Measurements from ENCODE around the gene SERHL2. TPM values are rescaled to one million over a fixed set of nuclear protein-coding genes. Genes with fewer than 3 reads are reported as not detected.
"Not testable (repeated sequence)": the region's sequence is repeated elsewhere in the genome, so short reads cannot be mapped to it uniquely, and the experiment has no call there.

The SERHL2 gene
- total and polyA plus RNA-seq, 2 donors from 2014 or later: 3.1 to 4.9 TPM

DNA sequence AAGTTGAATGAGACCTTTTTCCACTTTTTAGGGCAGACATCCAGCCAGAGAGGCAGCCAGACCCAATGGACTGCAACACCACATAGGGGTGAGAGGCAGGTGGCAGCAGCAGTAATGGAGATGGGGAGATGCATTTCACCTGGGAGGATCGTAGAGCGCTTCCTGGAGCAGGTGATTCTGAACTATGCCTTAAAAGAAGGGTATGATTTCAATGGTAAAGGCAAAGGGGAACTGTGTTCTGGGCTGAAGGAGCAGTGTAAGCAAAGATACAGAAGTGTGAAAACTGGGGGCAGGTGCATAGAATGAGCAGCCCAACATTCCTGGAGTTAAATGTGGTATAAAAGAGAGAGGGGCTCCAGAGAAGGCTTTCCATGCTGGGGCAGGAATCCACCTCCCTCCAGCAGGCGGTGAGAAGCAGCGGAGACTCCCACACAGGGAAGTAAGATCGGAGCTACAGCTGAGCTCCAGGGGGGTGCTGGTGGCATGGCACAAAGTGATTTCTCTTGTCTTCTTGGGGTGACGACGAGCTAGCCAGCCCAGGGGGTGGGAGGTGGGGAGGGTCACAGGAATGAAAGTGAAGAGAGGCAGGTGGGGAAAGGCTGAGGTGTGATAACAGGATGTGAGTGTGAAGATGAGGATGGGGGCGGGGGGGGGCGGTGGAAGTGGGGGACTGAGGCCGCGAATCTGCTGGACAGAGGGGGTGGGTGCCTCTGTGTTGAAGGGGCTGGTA, 4.3 kb upstream of the SERHL2 start:
- DNase-seq (peak in 3 of 5 donors; percentile 48 to 63 (median 59)), FAIRE-seq (no peak)
- H3K27ac ChIP-seq (ENCODE audit: low read depth in 2 of 2, low read length in 2 of 2): no peak overlapping the region
- no peaks in the 10 kb centered on the region for H3K36me3 ChIP-seq (ENCODE audit: control insufficient read depth in 2 of 3, insufficient read depth in 3 of 3, low read length in 3 of 3)
- peaks cover 0 to 5% (median 0%) of the 10 kb centered on the region in 3 donors for H3K4me1 ChIP-seq (ENCODE audit: control insufficient read depth in 2 of 3, insufficient read depth in 2 of 3, low read depth in 1 of 3, low read length in 3 of 3)
- intact Hi-C loops (cut with DNase I): no loop called here
- no peak overlapping the region for H3K9ac ChIP-seq (ENCODE audit: low read length in 3 of 3)
- TF ChIP-seq, protein P1, sequence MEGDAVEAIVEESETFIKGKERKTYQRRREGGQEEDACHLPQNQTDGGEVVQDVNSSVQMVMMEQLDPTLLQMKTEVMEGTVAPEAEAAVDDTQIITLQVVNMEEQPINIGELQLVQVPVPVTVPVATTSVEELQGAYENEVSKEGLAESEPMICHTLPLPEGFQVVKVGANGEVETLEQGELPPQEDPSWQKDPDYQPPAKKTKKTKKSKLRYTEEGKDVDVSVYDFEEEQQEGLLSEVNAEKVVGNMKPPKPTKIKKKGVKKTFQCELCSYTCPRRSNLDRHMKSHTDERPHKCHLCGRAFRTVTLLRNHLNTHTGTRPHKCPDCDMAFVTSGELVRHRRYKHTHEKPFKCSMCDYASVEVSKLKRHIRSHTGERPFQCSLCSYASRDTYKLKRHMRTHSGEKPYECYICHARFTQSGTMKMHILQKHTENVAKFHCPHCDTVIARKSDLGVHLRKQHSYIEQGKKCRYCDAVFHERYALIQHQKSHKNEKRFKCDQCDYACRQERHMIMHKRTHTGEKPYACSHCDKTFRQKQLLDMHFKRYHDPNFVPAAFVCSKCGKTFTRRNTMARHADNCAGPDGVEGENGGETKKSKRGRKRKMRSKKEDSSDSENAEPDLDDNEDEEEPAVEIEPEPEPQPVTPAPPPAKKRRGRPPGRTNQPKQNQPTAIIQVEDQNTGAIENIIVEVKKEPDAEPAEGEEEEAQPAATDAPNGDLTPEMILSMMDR (IDR thresholded peaks at IDR 0.05; ENCODE audit: borderline replicate concordance, extremely low read depth, insufficient read depth): no peak
- H3K4me3 ChIP-seq (ENCODE audit: low read length in 3 of 3): no peak overlapping the region
- H3K9me3 ChIP-seq (ENCODE audit: control insufficient read depth in 2 of 3, insufficient read depth in 1 of 3, low read length in 3 of 3): no peaks in the 10 kb centered on the region
- H3K27me3 ChIP-seq (ENCODE audit: control insufficient read depth, insufficient read depth, low read length): no peaks in the 10 kb centered on the region

DNA sequence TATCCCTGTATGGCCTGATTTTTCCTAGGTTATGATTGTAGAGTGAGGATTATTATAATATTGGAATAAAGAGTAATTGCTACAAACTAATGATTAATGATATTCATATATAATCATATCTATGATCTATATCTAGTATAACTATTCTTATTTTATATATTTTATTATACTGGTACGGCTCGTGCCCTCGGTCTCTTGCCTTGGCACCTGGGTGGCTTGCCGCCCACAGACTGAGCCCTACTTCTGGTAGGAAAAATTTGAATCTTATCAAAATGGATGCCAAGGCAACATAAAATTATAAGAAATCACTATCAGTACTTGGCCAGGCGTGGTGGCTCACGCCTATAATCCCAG, 1.5 kb upstream of the SERHL2 start:
- H3K4me1 ChIP-seq (ENCODE audit: control insufficient read depth in 2 of 3, insufficient read depth in 2 of 3, low read depth in 1 of 3, low read length in 3 of 3); H3K9me3 ChIP-seq (ENCODE audit: control insufficient read depth in 2 of 3, insufficient read depth in 1 of 3, low read length in 3 of 3); H3K27me3 ChIP-seq (ENCODE audit: control insufficient read depth, insufficient read depth, low read length); H3K4me3 ChIP-seq (ENCODE audit: low read length in 3 of 3); H3K9ac ChIP-seq (ENCODE audit: low read length in 3 of 3); H3K27ac ChIP-seq (ENCODE audit: low read depth in 2 of 2, low read length in 2 of 2); intact Hi-C loops (cut with DNase I); H3K36me3 ChIP-seq (ENCODE audit: control insufficient read depth in 2 of 3, insufficient read depth in 3 of 3, low read length in 3 of 3); FAIRE-seq: not testable (repeated sequence)
- DNase-seq: peak in 1 of 5 donors; percentile 20

DNA sequence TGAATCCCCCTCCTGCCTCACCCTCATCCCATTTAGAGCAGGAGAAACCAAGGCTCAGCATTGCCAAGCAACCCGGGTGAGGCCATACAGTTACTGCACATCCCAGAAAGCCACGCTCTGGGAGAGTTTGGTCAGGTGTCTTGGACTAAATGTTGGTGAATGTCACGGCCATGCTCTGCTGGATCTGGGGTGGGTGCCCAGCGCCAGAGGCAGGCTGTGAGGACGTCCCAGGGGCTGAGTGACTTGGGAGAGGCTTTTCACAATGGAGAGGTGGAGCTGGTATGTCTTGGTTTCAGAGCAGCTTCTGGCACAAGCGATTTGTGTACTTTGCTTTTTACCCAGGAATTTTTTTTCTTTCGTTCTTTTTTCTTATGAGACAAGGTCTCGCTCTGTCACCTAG, 6.6 kb downstream of the SERHL2 start:
- Histone ChIP-seq H3K27me3 (ENCODE audit: control insufficient read depth, insufficient read depth, low read length) (no peaks in the 10 kb centered on the region), H3K9ac (ENCODE audit: low read length in 3 of 3) (no peak overlapping the region), H3K9me3 (ENCODE audit: control insufficient read depth in 2 of 3, insufficient read depth in 1 of 3, low read length in 3 of 3) (no peaks in the 10 kb centered on the region), H3K4me3 (ENCODE audit: low read length in 3 of 3) (no peak overlapping the region), H3K27ac (ENCODE audit: low read depth in 2 of 2, low read length in 2 of 2) (no peak overlapping the region), H3K36me3 (ENCODE audit: control insufficient read depth in 2 of 3, insufficient read depth in 3 of 3, low read length in 3 of 3) (no peaks in the 10 kb centered on the region), H3K4me1 (ENCODE audit: control insufficient read depth in 2 of 3, insufficient read depth in 2 of 3, low read depth in 1 of 3, low read length in 3 of 3) (peaks cover 0 to 9% (median 5%) of the 10 kb centered on the region in 3 donors)
- FAIRE-seq (no peak), DNase-seq (no peak)
- intact Hi-C loops (cut with DNase I): no loop called here
- TF ChIP-seq, protein P1 (IDR thresholded peaks at IDR 0.05; ENCODE audit: borderline replicate concordance, extremely low read depth, insufficient read depth): no peak

DNA sequence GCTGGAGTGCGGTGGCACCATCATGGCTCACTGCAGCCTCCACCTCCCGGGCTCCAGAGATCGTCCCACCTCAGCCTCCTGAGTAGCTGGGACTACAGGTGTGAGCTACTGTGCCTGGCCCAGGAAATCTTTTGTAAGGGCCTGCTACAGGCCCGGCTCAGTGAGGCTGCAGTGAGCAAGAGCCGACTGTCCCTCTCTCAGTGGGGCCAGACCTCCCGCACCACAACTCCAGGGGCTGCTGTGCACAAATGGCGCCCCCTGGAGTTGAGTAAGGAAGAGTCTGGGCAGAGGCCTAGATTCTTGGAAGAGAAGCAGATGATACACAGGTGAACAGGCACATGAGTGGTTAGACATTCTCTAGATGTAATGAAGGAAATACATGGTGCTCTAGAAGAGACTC, 7.0 kb downstream of the SERHL2 start:
- no peak for FAIRE-seq
- intact Hi-C loops (cut with DNase I): no loop called here

More for the DNA sequence above, 7.0 kb downstream of the SERHL2 start:
- peaks cover 0 to 9% (median 5%) of the 10 kb centered on the region in 3 donors for H3K4me1 ChIP-seq (ENCODE audit: control insufficient read depth in 2 of 3, insufficient read depth in 2 of 3, low read depth in 1 of 3, low read length in 3 of 3)
- no peak overlapping the region for H3K27ac ChIP-seq (ENCODE audit: low read depth in 2 of 2, low read length in 2 of 2)
- H3K9ac ChIP-seq (ENCODE audit: low read length in 3 of 3): no peak overlapping the region
- peak in 1 of 5 donors; percentile 49 for DNase-seq
- H3K9me3 ChIP-seq (ENCODE audit: control insufficient read depth in 2 of 3, insufficient read depth in 1 of 3, low read length in 3 of 3): no peaks in the 10 kb centered on the region
- TF ChIP-seq, protein P1 (IDR thresholded peaks at IDR 0.05; ENCODE audit: borderline replicate concordance, extremely low read depth, insufficient read depth): peak; percentile 34
- H3K27me3 ChIP-seq (ENCODE audit: control insufficient read depth, insufficient read depth, low read length): no peaks in the 10 kb centered on the region
- H3K4me3 ChIP-seq (ENCODE audit: low read length in 3 of 3): no peak overlapping the region
- no peaks in the 10 kb centered on the region for H3K36me3 ChIP-seq (ENCODE audit: control insufficient read depth in 2 of 3, insufficient read depth in 3 of 3, low read length in 3 of 3)
